Neural progenitor cell (in vitro differentiated cells): ENCODE results near the gene IFNAR2.

Source experiments
- EZH2 ChIP-seq: fragments of 200-600 bp; sonication (generic); IDR thresholded peaks from 2 replicates; pipeline ENCODE4 v1.6.1; 2017; ENCODE audit warnings: antibody characterized with exemption, mild to moderate bottlenecking, moderate library complexity
- TF ChIP-seq, protein P1 (sequence below): fragments of 200-600 bp; sonication (generic); IDR thresholded peaks from 2 replicates; pipeline ENCODE4 v1.5.1; 2017; ENCODE audit warnings: antibody characterized with exemption, mild to moderate bottlenecking

DNA sequence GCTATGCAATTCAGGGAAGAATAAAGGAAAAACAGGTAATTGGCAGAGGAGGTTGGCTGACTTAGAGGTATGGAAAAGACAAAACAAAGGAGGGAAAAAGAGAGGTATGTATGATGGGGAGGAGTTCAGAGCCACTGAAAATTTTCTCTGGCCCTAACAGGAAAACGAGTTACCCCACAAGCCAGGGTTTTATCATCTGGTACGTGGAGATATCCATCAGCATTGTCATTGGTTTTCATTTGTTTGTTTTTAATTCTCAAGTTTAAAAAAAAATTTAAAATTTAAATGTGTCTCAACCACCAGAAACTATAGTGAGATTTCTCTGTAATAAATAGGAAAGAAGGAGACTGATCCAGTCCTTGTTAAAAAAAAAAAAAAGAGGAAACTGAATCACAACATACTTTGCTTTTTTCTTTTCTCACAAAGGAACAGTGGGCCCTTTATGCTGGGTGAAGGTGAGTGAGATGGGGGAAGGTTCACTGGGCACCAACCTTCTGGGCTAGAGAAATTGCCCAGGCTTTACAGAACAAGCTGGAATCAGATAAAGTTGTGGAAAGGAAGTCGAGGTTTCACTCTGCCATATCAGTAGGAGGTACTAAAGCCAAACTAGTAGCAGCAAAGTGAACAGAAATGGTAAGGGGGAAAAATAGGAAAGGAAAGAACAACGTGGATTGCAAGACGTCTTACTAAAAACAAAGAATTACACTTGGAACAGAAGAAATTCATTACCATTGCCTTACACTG lies 2.7 kb downstream of the IFNAR2 start:
- TF ChIP-seq, protein P1, sequence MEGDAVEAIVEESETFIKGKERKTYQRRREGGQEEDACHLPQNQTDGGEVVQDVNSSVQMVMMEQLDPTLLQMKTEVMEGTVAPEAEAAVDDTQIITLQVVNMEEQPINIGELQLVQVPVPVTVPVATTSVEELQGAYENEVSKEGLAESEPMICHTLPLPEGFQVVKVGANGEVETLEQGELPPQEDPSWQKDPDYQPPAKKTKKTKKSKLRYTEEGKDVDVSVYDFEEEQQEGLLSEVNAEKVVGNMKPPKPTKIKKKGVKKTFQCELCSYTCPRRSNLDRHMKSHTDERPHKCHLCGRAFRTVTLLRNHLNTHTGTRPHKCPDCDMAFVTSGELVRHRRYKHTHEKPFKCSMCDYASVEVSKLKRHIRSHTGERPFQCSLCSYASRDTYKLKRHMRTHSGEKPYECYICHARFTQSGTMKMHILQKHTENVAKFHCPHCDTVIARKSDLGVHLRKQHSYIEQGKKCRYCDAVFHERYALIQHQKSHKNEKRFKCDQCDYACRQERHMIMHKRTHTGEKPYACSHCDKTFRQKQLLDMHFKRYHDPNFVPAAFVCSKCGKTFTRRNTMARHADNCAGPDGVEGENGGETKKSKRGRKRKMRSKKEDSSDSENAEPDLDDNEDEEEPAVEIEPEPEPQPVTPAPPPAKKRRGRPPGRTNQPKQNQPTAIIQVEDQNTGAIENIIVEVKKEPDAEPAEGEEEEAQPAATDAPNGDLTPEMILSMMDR: no peak
- no peak for TF ChIP-seq EZH2
